HL-60 (cell line): Measurements from ENCODE around the gene RGPD4.

Experiments
- DNase-seq, 2 experiments: peaks; one replicate each; pipeline ENCODE4 v3.0.0-alpha.2; 2010 to 2020; ENCODE audit warnings: low read depth in 1 of 2, low spot score in 1 of 2
- H3K27ac ChIP-seq: fragments of 250-450 bp; sonication (Bioruptor Pico); replicated peaks from 2 replicates; pipeline ENCODE4 v1.5.1; 2020; ENCODE audit warnings: mild to moderate bottlenecking, moderate library complexity
- H3K27me3 ChIP-seq: fragments of 250-450 bp; sonication (Bioruptor Pico); 2 replicates; pipeline ENCODE4 v1.5.1; 2021; ENCODE audit warnings: mild to moderate bottlenecking, moderate library complexity; ENCODE audit not compliant: insufficient read depth, poor library complexity, severe bottlenecking
- H3K4me3 ChIP-seq: replicated peaks from 2 replicates; pipeline ENCODE4 v1.5.1; 2011; ENCODE audit warnings: mild to moderate bottlenecking, control low read depth, low read length; ENCODE audit not compliant: insufficient read depth
- CTCF ChIP-seq: IDR thresholded peaks from one replicate; pipeline ENCODE4 v1.5.1; 2011; ENCODE audit warnings: low read length, control low read depth, inconsistent platforms; ENCODE audit not compliant: insufficient read depth
- GABPA ChIP-seq: IDR thresholded peaks from 2 replicates; pipeline ENCODE4 v1.6.1; 2012; ENCODE audit warnings: low read depth
- POLR2AphosphoS5 ChIP-seq: IDR thresholded peaks from 2 replicates; pipeline ENCODE4 v1.6.1; 2012; ENCODE audit warnings: low read depth
- REST ChIP-seq: IDR thresholded peaks from 2 replicates; pipeline ENCODE4 v1.6.1; 2012; ENCODE audit warnings: low read depth; ENCODE audit not compliant: insufficient replicate concordance
- SPI1 ChIP-seq: IDR thresholded peaks from 2 replicates; pipeline ENCODE4 v1.6.1; 2012; ENCODE audit warnings: low read depth, mild to moderate bottlenecking, borderline replicate concordance

RGPD4 gene

GRCh38 chr2:107804608-107805498 lies 21.8 kb upstream of the RGPD4 start:
- DNase-seq = no peak

GRCh38 chr2:107806901-107807300 lies 19.8 kb upstream of the RGPD4 start:
- DNase-seq = no peak
- Histone ChIP-seq H3K27ac (no peak overlapping the region), H3K4me3 (no peak overlapping the region), H3K27me3 (no peaks in the 10 kb centered on the region)
- no peak for TF ChIP-seq GABPA
- TF ChIP-seq POLR2AphosphoS5 = no peak
- TF ChIP-seq SPI1 = no peak
- TF ChIP-seq REST = no peak
- TF ChIP-seq CTCF = no peak

More at GRCh38 chr2:107804608-107805498, 21.8 kb upstream of the RGPD4 start:
- Histone ChIP-seq H3K4me3 (no peak overlapping the region), H3K27ac (no peak overlapping the region), H3K27me3 (no peaks in the 10 kb centered on the region)
- TF ChIP-seq SPI1 = no peak
- no peak for TF ChIP-seq GABPA
- TF ChIP-seq CTCF = no peak
- TF ChIP-seq POLR2AphosphoS5 = no peak
- TF ChIP-seq REST = no peak

- TF ChIP-seq REST (no peak), POLR2AphosphoS5 (no peak), SPI1 (no peak), CTCF (no peak), GABPA (no peak)
- no peak overlapping the region for H3K27ac ChIP-seq
- DNase-seq = no peak
- H3K27me3 ChIP-seq = no peaks in the 10 kb centered on the region
- H3K4me3 ChIP-seq = no peak overlapping the region
Observed at GRCh38 chr2:107807988-107808387, 18.7 kb upstream of the RGPD4 start.
